Vagina (tissue), 2 donors: ENCODE measurements around the gene GABBR1. TPM values are rescaled to one million over a fixed set of nuclear protein-coding genes. Genes with fewer than 3 reads are reported as not detected.

Source experiments
- DNase-seq, 2 donors: peaks; one replicate each; pipeline ENCODE4 v3.0.0-alpha.2; 2017; ENCODE audit errors: extremely low spot score in 2 of 2
- H3K27ac ChIP-seq: fragments of 200-600 bp; sonication (generic); one replicate; pipeline ENCODE4 v1.5.1; 2019
- H3K27me3 ChIP-seq: fragments of 200-600 bp; sonication (generic); one replicate; pipeline ENCODE4 v1.5.1; 2019
- H3K36me3 ChIP-seq, 2 donors: fragments of 200-600 bp; sonication (generic); one replicate each; pipeline ENCODE4 v1.5.1; 2017 to 2019
- H3K4me1 ChIP-seq: fragments of 200-600 bp; sonication (generic); one replicate; pipeline ENCODE4 v1.5.1; 2019
- H3K4me3 ChIP-seq, 2 donors: fragments of 200-600 bp; sonication (generic); 1 replicate in 1 of 2; 2 replicates in 1 of 2; pipeline ENCODE4 v1.5.1; 2016 to 2019
- H3K9me3 ChIP-seq: fragments of 200-600 bp; sonication (generic); one replicate; pipeline ENCODE4 v1.5.1; 2019
- POLR2A ChIP-seq, 2 donors: fragments of 450-650 bp; IDR thresholded peaks; one replicate each; pipeline ENCODE4 v1.6.1; 2017; ENCODE audit warnings: antibody characterized with exemption in 2 of 2, mild to moderate bottlenecking in 2 of 2, moderate library complexity in 2 of 2
- POLR2AphosphoS5 ChIP-seq, 2 donors: sonication (generic); formaldehyde crosslinking; IDR thresholded peaks; one replicate each; pipeline ENCODE4 v1.9.0; 2017; ENCODE audit warnings: antibody characterized with exemption in 2 of 2, mild to moderate bottlenecking in 2 of 2, low read depth in 1 of 2; ENCODE audit not compliant: insufficient read depth in 1 of 2
- intact Hi-C: fragments of 100-400 bp; cut with DNase I; formaldehyde crosslinking; loops from one replicate; pipeline ENCODE4 v1.15.1; 2023
- total RNA-seq: library from RNA; depleted of rRNA; stranded (reverse); fragments of >200 nt; gene quantifications from one replicate; pipeline ENCODE4 v1.2.3, GENCODE V29; 2016
- TF ChIP-seq, protein P1 (sequence below), 3 experiments: fragments of 450-650 bp in 2 of 3; fragments of 200-600 bp in 1 of 3; sonication (generic) in 1 of 3; IDR thresholded peaks; one replicate each; pipeline ENCODE4 v1.5.1; 2017 to 2019; ENCODE audit warnings: antibody characterized with exemption in 3 of 3, mild to moderate bottlenecking in 2 of 3, moderate library complexity in 2 of 3

GABBR1 gene
- total RNA-seq, 1 donor from 2014 or later: 58.4 TPM

- intact Hi-C loops: no loop called here
- H3K27me3 ChIP-seq: no peaks in the 10 kb centered on the region
- H3K4me1 ChIP-seq: peaks cover 20% of the 10 kb centered on the region
- TF ChIP-seq, protein P1, sequence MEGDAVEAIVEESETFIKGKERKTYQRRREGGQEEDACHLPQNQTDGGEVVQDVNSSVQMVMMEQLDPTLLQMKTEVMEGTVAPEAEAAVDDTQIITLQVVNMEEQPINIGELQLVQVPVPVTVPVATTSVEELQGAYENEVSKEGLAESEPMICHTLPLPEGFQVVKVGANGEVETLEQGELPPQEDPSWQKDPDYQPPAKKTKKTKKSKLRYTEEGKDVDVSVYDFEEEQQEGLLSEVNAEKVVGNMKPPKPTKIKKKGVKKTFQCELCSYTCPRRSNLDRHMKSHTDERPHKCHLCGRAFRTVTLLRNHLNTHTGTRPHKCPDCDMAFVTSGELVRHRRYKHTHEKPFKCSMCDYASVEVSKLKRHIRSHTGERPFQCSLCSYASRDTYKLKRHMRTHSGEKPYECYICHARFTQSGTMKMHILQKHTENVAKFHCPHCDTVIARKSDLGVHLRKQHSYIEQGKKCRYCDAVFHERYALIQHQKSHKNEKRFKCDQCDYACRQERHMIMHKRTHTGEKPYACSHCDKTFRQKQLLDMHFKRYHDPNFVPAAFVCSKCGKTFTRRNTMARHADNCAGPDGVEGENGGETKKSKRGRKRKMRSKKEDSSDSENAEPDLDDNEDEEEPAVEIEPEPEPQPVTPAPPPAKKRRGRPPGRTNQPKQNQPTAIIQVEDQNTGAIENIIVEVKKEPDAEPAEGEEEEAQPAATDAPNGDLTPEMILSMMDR (IDR thresholded peaks at IDR 0.05): no peak
- TF ChIP-seq POLR2A (IDR thresholded peaks at IDR 0.05): no peak
- no peak for TF ChIP-seq POLR2AphosphoS5 (IDR thresholded peaks at IDR 0.05; ENCODE audit: insufficient read depth in 1 of 2, low read depth in 1 of 2)
- H3K27ac ChIP-seq: no peak overlapping the region
- no peaks in the 10 kb centered on the region for H3K9me3 ChIP-seq
- DNase-seq: no peak
- H3K4me3 ChIP-seq: no peak overlapping the region
- peaks cover 0 to 15% of the 10 kb centered on the region in 2 donors for H3K36me3 ChIP-seq
These were observed 8.4 kb downstream of the GABBR1 start for GRCh38 chr6:29624520-29624961.

GRCh38 chr6:29620630-29621029 is 12.4 kb downstream of the GABBR1 start:
- Histone ChIP-seq H3K4me1 (no peaks in the 10 kb centered on the region), H3K4me3 (no peak overlapping the region), H3K36me3 (peaks cover 0 to 22% of the 10 kb centered on the region in 2 donors), H3K9me3 (no peaks in the 10 kb centered on the region), H3K27me3 (no peaks in the 10 kb centered on the region), H3K27ac (no peak overlapping the region)
- no peak for TF ChIP-seq POLR2A (IDR thresholded peaks at IDR 0.05)
- TF ChIP-seq, protein P1 (IDR thresholded peaks at IDR 0.05): no peak
- TF ChIP-seq POLR2AphosphoS5 (IDR thresholded peaks at IDR 0.05; ENCODE audit: insufficient read depth in 1 of 2, low read depth in 1 of 2): no peak
- intact Hi-C loops: no loop called here
- DNase-seq: no peak

GRCh38 chr6:29619578-29620160 is 13.3 kb downstream of the GABBR1 start:
- Histone ChIP-seq H3K9me3 (no peaks in the 10 kb centered on the region), H3K4me1 (no peaks in the 10 kb centered on the region), H3K27me3 (no peaks in the 10 kb centered on the region), H3K27ac (no peak overlapping the region), H3K4me3 (no peak overlapping the region), H3K36me3 (peaks cover 0 to 22% of the 10 kb centered on the region in 2 donors)
- TF ChIP-seq POLR2AphosphoS5 (IDR thresholded peaks at IDR 0.05; ENCODE audit: insufficient read depth in 1 of 2, low read depth in 1 of 2): no peak
- TF ChIP-seq POLR2A (IDR thresholded peaks at IDR 0.05): no peak
- TF ChIP-seq, protein P1 (IDR thresholded peaks at IDR 0.05): no peak
- no peak for DNase-seq
- intact Hi-C loops: no loop called here

DNA sequence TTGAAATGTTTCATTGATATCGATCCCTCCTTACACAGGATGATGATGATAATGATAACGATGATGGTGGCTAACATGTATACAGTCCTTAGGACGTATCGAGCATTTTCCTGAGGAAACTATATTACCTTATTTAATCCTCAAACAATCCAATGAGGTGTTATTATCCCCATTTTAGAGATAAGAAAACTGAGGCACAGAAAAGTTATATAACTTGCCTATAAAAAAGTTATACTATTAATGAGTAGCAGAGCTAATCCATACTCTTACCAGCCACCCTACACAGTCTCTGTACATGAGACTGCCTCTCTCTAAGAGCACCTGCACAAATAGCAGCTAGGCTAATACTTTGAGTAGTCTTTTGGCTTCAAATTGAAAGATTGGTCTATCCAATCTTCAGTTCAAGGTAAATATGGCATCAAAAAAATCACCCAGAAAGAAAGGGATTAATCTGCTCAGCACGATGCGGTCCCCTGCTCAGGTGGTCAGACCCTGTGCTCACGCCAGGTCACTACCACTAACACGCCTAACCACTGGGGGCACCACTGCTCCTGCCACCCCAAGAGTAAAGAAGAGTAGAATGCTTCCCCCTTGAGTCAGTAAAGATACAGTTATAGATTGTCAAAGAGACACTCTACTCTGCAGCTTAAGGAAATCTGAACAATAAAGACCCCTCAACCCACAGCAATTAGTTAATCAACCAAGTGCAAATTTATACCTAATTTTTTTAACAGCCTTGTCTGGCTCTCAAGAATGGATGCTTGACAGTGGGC is 15.0 kb downstream of the GABBR1 start:
- Histone ChIP-seq H3K4me3 (no peak overlapping the region), H3K27ac (no peak overlapping the region), H3K27me3 (no peaks in the 10 kb centered on the region), H3K36me3 (peaks cover 0 to 26% of the 10 kb centered on the region in 2 donors), H3K4me1 (no peaks in the 10 kb centered on the region), H3K9me3 (no peaks in the 10 kb centered on the region)
- no peak for TF ChIP-seq POLR2AphosphoS5 (IDR thresholded peaks at IDR 0.05; ENCODE audit: insufficient read depth in 1 of 2, low read depth in 1 of 2)
- TF ChIP-seq, protein P1 (IDR thresholded peaks at IDR 0.05): no peak
- no peak for TF ChIP-seq POLR2A (IDR thresholded peaks at IDR 0.05)
- no peak for DNase-seq
- intact Hi-C loops: no loop called here

DNA sequence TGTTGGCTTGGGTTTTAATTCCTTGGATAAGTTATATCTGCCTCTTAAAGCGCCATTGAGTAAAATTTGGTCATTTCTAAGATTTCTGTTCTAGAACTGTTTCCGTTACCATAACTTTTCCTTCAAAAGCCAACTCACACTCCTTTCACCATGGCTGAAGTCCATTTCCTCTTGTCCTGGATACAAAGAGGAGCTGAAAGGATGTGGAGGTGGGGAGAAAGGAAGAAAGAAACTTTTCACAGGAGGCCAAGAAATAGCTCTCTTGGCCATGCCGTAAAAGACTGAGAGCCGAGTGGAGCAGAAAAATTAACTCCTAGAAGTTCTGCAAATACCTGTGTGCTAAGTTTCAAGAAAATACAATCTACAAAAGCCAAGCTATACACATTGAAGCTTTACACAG is 21.6 kb downstream of the GABBR1 start:
- no peak overlapping the region for H3K27ac ChIP-seq
- H3K27me3 ChIP-seq: no peaks in the 10 kb centered on the region
- DNase-seq: no peak
- no peaks in the 10 kb centered on the region for H3K9me3 ChIP-seq
- H3K36me3 ChIP-seq: peaks cover 0 to 64% of the 10 kb centered on the region in 2 donors
- no peaks in the 10 kb centered on the region for H3K4me1 ChIP-seq
- TF ChIP-seq POLR2AphosphoS5 (IDR thresholded peaks at IDR 0.05; ENCODE audit: insufficient read depth in 1 of 2, low read depth in 1 of 2): no peak
- TF ChIP-seq, protein P1 (IDR thresholded peaks at IDR 0.05): no peak
- TF ChIP-seq POLR2A (IDR thresholded peaks at IDR 0.05): no peak
- intact Hi-C loops: no loop called here
- H3K4me3 ChIP-seq: no peak overlapping the region
